Measurements from ENCODE around the gene GPC5.
A peak's percentile ranks its signal among the peaks of the same experiment; 100 is the strongest.

GPC5 gene

DNA sequence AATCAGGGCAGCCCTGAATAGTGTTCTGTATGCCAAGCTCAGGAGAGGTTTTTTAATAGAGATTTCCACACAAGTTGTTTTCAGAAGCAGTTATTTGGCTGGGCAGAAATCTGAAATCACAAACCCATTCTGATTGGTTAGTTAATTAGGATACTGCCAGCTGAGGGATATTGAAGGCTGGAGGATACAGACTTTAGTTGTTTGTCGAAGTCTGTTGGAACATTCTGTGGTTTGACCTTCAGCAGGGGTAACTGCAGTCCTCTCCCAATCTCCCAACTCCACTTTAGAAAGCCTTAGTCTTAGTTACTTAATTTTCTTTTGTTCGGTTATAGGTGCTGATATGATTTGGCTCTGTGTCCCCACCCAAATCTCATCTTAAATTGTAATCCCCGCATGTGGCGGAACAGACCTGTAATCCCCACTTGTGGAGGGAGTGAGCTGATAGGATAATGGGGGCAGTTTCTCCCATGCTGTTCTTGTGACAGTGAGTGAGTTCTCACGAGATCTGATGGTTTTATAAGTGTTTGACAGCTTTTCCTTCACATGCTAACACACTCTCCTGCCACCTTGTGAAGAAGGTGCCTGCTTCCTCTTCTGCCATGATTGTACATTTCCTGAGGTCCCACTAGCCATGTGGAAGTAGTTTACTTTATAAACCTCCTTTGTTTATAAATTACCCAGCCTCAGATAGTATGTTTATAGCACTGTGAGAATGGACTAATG, 169.2 kb downstream of the GPC5 start:
- no peak for ATAC-seq
- Mint-ChIP-seq H3K36me3 (no peaks in the 10 kb centered on the region), H3K27ac (no peak overlapping the region), H3K4me3 (no peak overlapping the region), H3K27me3 (no peaks in the 10 kb centered on the region), H3K4me1 (no peaks in the 10 kb centered on the region), H3K9me3 (no peaks in the 10 kb centered on the region)

DNA sequence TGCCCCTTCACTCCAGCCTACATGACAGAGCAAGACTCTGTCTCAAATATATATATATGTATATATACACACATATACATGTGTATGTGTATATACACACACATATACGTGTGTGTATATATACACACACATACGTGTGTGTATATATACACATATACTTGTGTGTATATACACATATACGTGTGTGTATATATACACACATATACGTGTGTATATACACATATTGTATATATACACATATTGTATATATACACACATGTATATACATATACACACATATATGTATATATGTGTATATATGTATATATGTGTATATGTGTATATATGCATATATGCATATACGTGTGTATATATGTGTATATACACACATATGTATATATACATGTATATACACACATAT, 173.3 kb downstream of the GPC5 start:
- ATAC-seq: no peak
- Mint-ChIP-seq H3K4me1 (no peaks in the 10 kb centered on the region), H3K4me3 (no peak overlapping the region), H3K27ac (no peak overlapping the region), H3K9me3 (no peaks in the 10 kb centered on the region), H3K36me3 (no peaks in the 10 kb centered on the region), H3K27me3 (no peaks in the 10 kb centered on the region)

DNA sequence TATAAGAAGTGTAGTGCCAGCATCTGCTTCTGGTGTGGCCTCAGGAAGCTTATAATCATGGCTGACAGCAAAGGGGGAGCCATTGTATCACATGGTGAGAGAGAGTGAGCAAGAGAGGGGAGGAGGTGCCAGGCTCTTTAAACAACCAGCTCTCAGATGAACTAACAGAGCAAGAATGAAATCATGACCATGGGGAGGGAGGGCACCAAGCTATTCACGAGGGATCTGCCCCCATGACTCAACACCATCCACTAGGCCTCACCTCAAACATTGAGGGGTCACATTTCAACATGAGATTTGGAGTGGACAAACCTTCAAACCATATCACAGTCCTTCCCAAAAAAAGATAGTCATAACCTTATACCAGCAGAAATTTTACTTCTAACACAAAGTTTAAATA, 174.0 kb downstream of the GPC5 start:
- Mint-ChIP-seq H3K9me3 (peaks cover 1% of the 10 kb centered on the region), H3K4me1 (no peaks in the 10 kb centered on the region), H3K27me3 (no peaks in the 10 kb centered on the region), H3K36me3 (no peaks in the 10 kb centered on the region), H3K4me3 (no peak overlapping the region), H3K27ac (no peak overlapping the region)
- no peak for ATAC-seq

DNA sequence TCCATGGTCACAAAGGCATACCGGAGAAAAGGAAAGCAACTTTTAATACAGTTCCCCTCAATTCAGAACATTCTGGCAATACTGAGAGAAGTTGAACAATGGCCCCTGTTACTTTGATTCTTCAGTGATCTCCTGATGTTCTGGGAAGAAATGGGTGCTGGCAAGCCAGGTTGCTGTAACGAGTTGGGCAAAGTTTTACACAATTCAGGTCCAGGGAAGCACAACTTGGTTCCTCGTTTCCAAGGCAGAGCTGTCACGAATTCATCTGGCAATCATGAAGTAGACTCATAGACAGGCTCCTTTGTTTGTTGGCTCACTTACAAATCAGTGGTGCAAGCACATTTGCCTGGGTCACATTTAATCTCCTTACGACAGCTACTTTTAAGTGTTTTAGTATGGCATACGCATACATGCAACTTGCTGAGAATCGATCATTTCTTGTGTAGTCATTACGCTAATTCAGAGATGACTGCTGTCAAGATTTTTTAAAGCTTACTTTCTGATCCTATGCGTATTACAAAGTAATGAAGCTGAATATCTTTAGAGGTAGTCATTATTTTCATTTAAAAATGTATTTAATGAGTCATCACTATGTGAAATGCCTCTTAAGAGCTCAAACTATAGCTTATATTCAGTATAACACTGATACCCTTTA, 174.7 kb downstream of the GPC5 start:
- H3K27ac Mint-ChIP-seq: no peak overlapping the region
- no peak for ATAC-seq

DNA sequence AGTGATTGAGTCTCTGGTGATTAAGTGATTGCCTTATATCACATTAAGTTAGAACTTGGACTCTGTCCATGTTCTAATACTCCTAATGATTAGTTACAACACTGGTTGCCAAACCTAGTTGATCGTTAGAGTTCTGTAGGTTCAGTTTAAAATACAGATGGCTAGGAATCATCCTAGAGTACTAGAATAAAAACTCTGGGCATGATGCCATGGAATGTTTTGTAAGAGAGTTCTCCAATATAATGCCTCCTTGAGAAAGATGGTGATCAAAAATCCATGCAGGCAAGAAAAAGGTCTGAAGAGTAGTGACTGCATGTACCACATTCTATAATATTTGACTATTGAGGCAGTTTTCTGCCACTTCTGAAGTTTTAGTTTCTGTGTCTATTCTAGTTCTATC, 176.3 kb downstream of the GPC5 start:
- Mint-ChIP-seq H3K27me3 (no peaks in the 10 kb centered on the region), H3K36me3 (no peaks in the 10 kb centered on the region), H3K4me1 (no peaks in the 10 kb centered on the region), H3K4me3 (no peak overlapping the region), H3K9me3 (peaks cover 2% of the 10 kb centered on the region), H3K27ac (no peak overlapping the region)
- ATAC-seq: no peak

More for the DNA sequence above, 174.7 kb downstream of the GPC5 start:
- H3K9me3 Mint-ChIP-seq: peaks cover 2% of the 10 kb centered on the region
- no peaks in the 10 kb centered on the region for H3K36me3 Mint-ChIP-seq
- no peak overlapping the region for H3K4me3 Mint-ChIP-seq
- no peaks in the 10 kb centered on the region for H3K27me3 Mint-ChIP-seq
- no peaks in the 10 kb centered on the region for H3K4me1 Mint-ChIP-seq

DNA sequence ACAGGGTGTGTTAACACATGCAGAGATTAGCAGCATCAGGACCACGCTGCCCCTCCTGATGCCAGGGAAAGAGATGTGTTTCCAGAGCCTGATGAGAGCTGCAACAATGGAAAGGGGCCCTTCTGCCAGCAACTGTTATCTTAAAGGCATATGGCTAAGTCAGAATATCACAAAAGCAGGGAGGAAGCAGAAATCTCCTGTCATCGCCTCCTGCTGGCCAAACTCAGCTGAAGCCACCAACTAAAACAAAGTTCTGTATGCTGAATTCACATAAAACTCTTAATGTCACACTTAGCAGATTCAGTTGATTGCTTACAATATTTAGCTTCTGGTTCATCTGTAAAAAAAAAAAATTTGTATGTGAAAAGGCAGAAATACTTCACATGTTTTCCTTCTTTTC, 178.2 kb downstream of the GPC5 start:
- Mint-ChIP-seq H3K27ac (no peak overlapping the region), H3K36me3 (no peaks in the 10 kb centered on the region), H3K9me3 (peaks cover 2% of the 10 kb centered on the region), H3K4me3 (no peak overlapping the region), H3K27me3 (no peaks in the 10 kb centered on the region), H3K4me1 (no peaks in the 10 kb centered on the region)
- no peak for ATAC-seq

DNA sequence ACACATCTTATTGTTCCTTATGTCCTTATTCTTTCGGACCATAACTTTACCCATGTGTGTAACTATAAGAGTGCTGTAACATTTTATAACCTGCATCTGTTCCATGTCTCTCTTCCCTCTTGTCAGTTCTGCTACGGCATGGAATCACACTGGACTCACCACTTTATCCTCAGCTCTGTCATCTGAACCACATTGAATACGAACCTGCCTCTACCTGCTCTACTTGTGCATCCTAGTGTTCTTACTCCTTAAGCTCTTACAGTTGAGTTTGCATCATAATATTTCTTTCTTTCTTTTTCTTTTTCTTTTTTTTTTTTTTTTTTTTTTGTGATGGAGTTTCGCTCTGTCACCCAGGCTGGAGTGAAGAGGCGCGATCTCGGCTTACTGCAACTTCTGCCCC, 180.9 kb downstream of the GPC5 start:
- Mint-ChIP-seq H3K9me3 (peaks cover 2% of the 10 kb centered on the region), H3K27me3 (no peaks in the 10 kb centered on the region), H3K4me3 (no peak overlapping the region), H3K36me3 (no peaks in the 10 kb centered on the region), H3K4me1 (no peaks in the 10 kb centered on the region), H3K27ac (no peak overlapping the region)
- ATAC-seq: no peak

DNA sequence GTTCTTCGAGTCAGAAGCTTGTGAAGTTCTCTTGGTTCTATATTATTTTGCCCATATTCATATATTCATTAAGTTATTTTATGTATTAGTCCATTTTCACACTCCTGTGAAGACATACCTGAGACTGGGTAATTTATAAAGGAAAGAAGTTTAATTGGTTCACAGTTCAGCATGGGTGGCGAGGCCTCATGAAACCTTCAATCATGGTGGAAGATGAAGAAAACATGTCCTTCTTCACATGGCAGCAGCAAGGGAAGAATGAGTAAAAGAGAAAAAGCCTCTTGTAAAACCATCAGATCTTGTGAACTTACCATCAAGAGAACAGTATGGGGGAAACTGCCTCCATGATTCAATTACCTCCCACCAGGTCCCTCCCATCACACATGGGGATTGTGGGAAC, 182.3 kb downstream of the GPC5 start:
- no peaks in the 10 kb centered on the region for H3K27me3 Mint-ChIP-seq
- no peaks in the 10 kb centered on the region for H3K36me3 Mint-ChIP-seq
- ATAC-seq: no peak
- H3K4me3 Mint-ChIP-seq: no peak overlapping the region
- H3K27ac Mint-ChIP-seq: no peak overlapping the region
- H3K4me1 Mint-ChIP-seq: no peaks in the 10 kb centered on the region
- peaks cover 2% of the 10 kb centered on the region for H3K9me3 Mint-ChIP-seq

DNA sequence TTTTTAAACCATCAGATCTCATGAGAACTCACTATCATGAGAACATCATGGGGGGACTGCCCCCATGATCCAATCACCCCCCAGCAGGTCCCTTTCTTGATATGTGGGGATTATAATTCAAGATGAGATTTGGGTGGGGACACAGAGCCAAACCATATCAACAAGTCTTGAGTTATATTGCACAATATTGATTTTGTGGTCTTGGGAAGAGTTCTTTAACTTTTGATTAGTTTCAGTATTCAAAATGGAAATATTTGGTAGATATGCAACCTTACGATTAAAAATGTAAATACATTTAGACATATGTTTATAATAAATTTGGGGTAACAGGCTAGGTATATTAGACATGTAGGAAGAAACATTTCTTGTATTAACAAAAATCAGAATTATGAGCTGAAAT, 188.2 kb downstream of the GPC5 start:
- Mint-ChIP-seq H3K27me3 (no peaks in the 10 kb centered on the region), H3K9me3 (peaks cover 2% of the 10 kb centered on the region), H3K36me3 (no peaks in the 10 kb centered on the region), H3K27ac (no peak overlapping the region), H3K4me3 (no peak overlapping the region), H3K4me1 (no peaks in the 10 kb centered on the region)
- ATAC-seq: no peak

DNA sequence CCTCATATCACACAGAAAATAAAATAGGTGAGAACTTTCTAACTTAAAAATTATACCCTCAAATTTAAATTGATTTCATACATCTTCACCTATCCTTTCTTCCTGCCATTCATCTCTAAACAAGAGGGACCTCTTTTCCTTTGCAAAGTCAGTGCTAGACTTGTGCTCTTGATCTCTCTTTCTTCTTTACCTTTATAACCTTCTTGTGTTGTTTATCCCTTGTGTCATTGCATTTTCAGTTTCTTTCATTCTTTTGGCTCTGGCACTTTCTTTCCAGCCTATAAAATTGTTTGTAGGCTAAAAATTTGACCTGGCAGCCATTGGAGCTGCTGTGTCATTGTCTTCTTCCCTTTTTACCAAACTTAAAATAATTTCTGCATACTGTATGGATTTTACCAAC, 190.1 kb downstream of the GPC5 start:
- Mint-ChIP-seq H3K4me3 (no peak overlapping the region), H3K4me1 (no peaks in the 10 kb centered on the region), H3K27ac (no peak overlapping the region), H3K27me3 (no peaks in the 10 kb centered on the region), H3K9me3 (peaks cover 2% of the 10 kb centered on the region), H3K36me3 (no peaks in the 10 kb centered on the region)
- no peak for ATAC-seq

DNA sequence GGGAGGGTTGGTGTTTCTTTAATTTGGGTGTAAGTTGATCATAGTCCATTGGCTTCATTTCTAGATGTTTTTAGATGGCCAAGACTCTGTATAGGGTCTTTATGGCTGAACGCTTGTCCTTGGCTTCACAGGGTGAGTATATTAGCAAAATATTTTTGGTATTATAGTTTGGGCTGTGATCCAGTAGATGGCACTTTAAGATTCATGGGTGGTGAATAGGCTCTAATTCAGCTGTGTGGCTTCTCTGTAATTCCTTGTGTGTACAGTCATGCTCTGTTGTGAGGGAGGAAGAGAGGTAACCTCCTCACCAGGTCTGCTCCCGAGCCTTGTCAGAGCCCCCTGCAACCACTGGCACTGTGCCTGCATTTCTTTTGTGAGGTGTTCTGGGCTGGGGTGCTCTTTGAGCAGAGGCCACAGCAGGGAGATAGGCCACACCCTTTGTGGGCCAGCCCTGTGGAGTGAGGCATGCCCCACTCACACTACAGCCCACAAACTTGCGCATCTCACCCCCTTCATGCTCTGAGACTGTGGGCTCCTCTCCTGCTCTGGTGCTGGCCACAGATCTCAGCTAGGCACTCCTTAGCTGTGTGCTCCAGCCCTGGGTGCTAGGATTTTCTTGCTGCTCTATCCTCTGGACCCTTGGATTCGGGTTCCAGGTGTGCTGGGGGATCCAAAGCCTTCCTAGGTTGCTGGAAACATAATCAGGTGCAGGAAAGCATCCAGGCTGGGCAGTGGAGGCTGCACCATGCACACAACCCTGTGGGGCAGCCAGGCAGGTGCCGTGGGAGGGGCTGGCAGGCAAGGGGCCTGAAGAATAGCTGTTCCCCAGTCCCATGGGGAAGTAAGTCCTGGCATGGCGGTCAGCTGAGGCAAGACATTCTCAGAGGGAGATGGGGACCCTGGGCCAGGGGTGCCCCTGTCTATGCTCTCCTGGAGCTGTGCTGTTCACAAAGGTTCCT, 193.9 kb downstream of the GPC5 start:
- no peak overlapping the region for H3K4me3 Mint-ChIP-seq
- H3K36me3 Mint-ChIP-seq: no peaks in the 10 kb centered on the region
- ATAC-seq: peak; percentile 16
- peaks cover 2% of the 10 kb centered on the region for H3K9me3 Mint-ChIP-seq
- no peak overlapping the region for H3K27ac Mint-ChIP-seq
- H3K4me1 Mint-ChIP-seq: no peaks in the 10 kb centered on the region
- H3K27me3 Mint-ChIP-seq: no peaks in the 10 kb centered on the region

DNA sequence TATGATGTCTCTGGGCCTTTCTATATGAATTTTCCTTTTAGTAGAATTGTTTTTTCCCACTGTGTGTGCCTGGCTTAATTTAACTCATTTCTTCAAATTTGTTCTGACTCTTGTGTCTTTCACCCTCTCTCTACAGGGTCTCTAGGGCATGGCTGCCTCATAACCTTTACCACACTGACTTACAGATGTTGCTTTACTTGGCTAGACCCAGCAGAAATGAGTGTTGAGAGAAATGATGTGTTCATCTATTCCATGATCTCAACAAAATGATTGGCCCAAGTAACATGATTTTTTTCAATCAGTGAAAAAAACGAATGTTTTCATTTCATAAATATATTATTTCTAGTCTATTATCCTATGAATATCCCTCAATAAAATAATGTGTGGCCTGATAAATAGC, 195.0 kb downstream of the GPC5 start:
- Mint-ChIP-seq H3K27ac (no peak overlapping the region), H3K27me3 (no peaks in the 10 kb centered on the region), H3K4me1 (no peaks in the 10 kb centered on the region), H3K36me3 (no peaks in the 10 kb centered on the region), H3K4me3 (no peak overlapping the region), H3K9me3 (peaks cover 2% of the 10 kb centered on the region)
- ATAC-seq: no peak

DNA sequence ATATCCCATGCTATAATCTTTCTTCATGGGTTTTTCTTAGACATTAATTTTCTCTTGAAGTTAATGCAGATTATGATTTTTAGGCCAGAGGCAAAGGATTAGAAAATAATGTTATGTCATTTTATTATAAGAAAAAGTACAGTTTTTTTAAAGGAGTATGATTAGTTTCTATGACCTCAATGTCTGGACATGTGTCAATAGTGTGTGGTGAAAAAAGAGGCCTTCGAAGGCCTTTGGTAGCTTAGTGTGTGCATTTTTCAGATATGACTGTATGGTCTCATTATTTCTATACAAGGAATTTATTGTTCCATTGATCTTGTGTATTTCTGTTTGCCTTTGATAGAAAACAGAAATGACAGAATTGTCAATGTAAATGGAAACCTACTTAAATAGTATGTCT, 195.6 kb downstream of the GPC5 start:
- H3K4me3 Mint-ChIP-seq: no peak overlapping the region
- no peaks in the 10 kb centered on the region for H3K36me3 Mint-ChIP-seq
- ATAC-seq: no peak
- H3K27me3 Mint-ChIP-seq: no peaks in the 10 kb centered on the region
- H3K4me1 Mint-ChIP-seq: no peaks in the 10 kb centered on the region
- peaks cover 2% of the 10 kb centered on the region for H3K9me3 Mint-ChIP-seq
- H3K27ac Mint-ChIP-seq: no peak overlapping the region

DNA sequence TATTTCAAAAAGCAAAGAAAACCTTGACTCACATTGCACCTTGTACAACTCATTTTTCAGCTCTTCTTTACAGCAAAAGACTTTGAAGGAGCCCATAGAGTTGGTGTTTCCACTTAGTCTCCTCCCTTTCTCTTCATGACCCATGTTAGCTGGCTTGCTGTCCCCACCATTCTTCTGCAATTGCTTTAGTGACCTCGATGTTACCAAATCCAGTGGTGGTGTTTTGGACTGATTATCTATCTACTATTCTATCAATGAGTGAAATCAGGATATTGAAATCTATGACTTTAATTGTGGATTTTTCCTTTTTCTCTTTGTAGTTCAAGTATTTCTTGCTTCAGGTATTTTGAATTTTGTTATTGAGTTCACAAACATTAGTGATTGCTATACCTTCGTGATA, 197.3 kb downstream of the GPC5 start:
- H3K36me3 Mint-ChIP-seq: no peaks in the 10 kb centered on the region
- H3K9me3 Mint-ChIP-seq: no peaks in the 10 kb centered on the region
- H3K4me1 Mint-ChIP-seq: no peaks in the 10 kb centered on the region
- no peak for ATAC-seq
- H3K27ac Mint-ChIP-seq: no peak overlapping the region
- no peaks in the 10 kb centered on the region for H3K27me3 Mint-ChIP-seq
- no peak overlapping the region for H3K4me3 Mint-ChIP-seq

DNA sequence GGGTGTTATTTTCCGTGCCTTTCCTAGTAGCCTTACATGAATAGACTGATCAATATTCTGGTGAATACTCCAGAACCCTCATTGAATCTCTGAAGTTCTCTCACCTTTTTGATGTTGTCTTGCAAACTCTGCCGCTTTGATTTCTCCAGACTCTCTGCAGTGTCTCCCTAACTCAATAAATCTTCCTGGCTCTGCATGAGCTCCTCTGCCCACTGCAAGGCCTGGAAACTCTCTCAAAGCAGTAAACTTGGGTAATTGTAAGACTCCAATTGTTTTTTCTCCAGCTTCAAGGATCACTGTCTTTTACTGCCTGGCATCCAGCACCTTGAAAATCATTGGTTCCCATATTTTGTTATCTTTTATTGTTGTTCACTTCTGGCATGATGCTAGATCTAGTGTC, 198.4 kb downstream of the GPC5 start:
- ATAC-seq: no peak
- H3K4me3 Mint-ChIP-seq: no peak overlapping the region
- H3K9me3 Mint-ChIP-seq: no peaks in the 10 kb centered on the region
- no peaks in the 10 kb centered on the region for H3K27me3 Mint-ChIP-seq
- H3K4me1 Mint-ChIP-seq: no peaks in the 10 kb centered on the region
- no peak overlapping the region for H3K27ac Mint-ChIP-seq
- H3K36me3 Mint-ChIP-seq: no peaks in the 10 kb centered on the region
